IPS DF 6.9 (cell line): ENCODE measurements around the gene B2M.
"Not testable (repeated sequence)": the region's sequence is repeated elsewhere in the genome, so short reads cannot be mapped to it uniquely, and the experiment has no call there.

ENCODE experiments used
- DNase-seq: peaks from one replicate; pipeline ENCODE4 v3.0.0-alpha.2; 2013; ENCODE audit warnings: low read depth, low spot score
- H3K27ac ChIP-seq: one replicate; pipeline ENCODE4 v1.5.1; 2013; ENCODE audit warnings: low read length, control low read depth
- H3K27me3 ChIP-seq: 2 replicates; pipeline ENCODE4 v1.6.1; 2013; ENCODE audit warnings: mild to moderate bottlenecking, low read length; ENCODE audit not compliant: control insufficient read depth, insufficient read depth
- H3K36me3 ChIP-seq: 2 replicates; pipeline ENCODE4 v1.6.1; 2013; ENCODE audit warnings: low read length; ENCODE audit not compliant: control insufficient read depth, insufficient read depth
- H3K4me1 ChIP-seq: 2 replicates; pipeline ENCODE4 v1.6.1; 2013; ENCODE audit warnings: low read length; ENCODE audit not compliant: control insufficient read depth, insufficient read depth
- H3K4me3 ChIP-seq: 2 replicates; pipeline ENCODE4 v1.5.1; 2013; ENCODE audit warnings: mild to moderate bottlenecking, low read length
- H3K9me3 ChIP-seq: 2 replicates; pipeline ENCODE4 v1.6.1; 2013; ENCODE audit warnings: low read length, inconsistent platforms; ENCODE audit not compliant: control insufficient read depth, insufficient read depth
- WGBS: extraction: QIAGEN DNeasy Blood & Tissue Kit; methylation state at CpG from one replicate; pipeline ENCODE4 v1.1.7; 2013; ENCODE audit warnings: mixed read lengths, missing lambda C conversion rate; ENCODE audit not compliant: insufficient read length, insufficient coverage; 5-methylcytosine and 5-hydroxymethylcytosine counted together

Gene B2M

GRCh38 chr15:44675911-44676310 is 35.4 kb upstream of the B2M start:
- no peak overlapping the region for H3K27ac ChIP-seq
- H3K36me3 ChIP-seq = no peaks in the 10 kb centered on the region
- no peaks in the 10 kb centered on the region for H3K4me1 ChIP-seq
- DNase-seq = no peak
- H3K9me3 ChIP-seq = no peaks in the 10 kb centered on the region
- 100% methylated on average over 1 of the region's 5 CpGs for WGBS
- no peak overlapping the region for H3K4me3 ChIP-seq
- H3K27me3 ChIP-seq = no peaks in the 10 kb centered on the region

DNA sequence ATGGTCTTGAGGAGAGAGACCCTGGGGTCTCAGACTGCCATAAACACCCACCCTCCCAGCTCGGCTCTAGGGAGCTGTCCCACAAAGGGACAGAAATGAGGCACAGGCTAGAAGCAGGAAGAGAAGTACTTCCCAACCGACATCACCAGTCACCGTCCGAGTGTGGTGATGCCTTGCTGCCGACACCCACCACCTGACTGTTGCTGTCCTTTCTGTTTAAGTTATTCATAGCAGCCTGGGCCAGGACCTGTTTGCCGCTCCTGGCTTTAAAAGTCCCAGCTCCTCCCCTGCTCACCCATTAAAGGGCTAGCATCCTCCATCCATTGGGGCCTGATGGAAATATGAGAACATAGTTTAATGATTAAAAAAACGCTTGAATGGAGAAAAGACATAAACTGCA is 34.6 kb upstream of the B2M start:
- no peaks in the 10 kb centered on the region for H3K27me3 ChIP-seq

GRCh38 chr15:44682211-44682610 is 29.1 kb upstream of the B2M start:
- 0 out of 2 replicates have a peak, but pooled peaks cover 1% of the 10 kb centered on the region for H3K9me3 ChIP-seq
- no peak for DNase-seq
- H3K27me3 ChIP-seq = no peaks in the 10 kb centered on the region
- WGBS = no CpG with 5 or more reads among the region's 2 CpGs
- H3K4me1 ChIP-seq = peaks cover 3% of the 10 kb centered on the region; the same call in 1 of the 2 replicates
- no peak overlapping the region for H3K4me3 ChIP-seq
- no peak overlapping the region for H3K27ac ChIP-seq
- H3K36me3 ChIP-seq = no peaks in the 10 kb centered on the region

More for the DNA sequence above, 34.6 kb upstream of the B2M start:
- no peaks in the 10 kb centered on the region for H3K9me3 ChIP-seq
- H3K27ac ChIP-seq = no peak overlapping the region
- WGBS = no CpG with 5 or more reads among the region's 7 CpGs
- no peak overlapping the region for H3K4me3 ChIP-seq
- DNase-seq = no peak
- no peaks in the 10 kb centered on the region for H3K4me1 ChIP-seq
- no peaks in the 10 kb centered on the region for H3K36me3 ChIP-seq

DNA sequence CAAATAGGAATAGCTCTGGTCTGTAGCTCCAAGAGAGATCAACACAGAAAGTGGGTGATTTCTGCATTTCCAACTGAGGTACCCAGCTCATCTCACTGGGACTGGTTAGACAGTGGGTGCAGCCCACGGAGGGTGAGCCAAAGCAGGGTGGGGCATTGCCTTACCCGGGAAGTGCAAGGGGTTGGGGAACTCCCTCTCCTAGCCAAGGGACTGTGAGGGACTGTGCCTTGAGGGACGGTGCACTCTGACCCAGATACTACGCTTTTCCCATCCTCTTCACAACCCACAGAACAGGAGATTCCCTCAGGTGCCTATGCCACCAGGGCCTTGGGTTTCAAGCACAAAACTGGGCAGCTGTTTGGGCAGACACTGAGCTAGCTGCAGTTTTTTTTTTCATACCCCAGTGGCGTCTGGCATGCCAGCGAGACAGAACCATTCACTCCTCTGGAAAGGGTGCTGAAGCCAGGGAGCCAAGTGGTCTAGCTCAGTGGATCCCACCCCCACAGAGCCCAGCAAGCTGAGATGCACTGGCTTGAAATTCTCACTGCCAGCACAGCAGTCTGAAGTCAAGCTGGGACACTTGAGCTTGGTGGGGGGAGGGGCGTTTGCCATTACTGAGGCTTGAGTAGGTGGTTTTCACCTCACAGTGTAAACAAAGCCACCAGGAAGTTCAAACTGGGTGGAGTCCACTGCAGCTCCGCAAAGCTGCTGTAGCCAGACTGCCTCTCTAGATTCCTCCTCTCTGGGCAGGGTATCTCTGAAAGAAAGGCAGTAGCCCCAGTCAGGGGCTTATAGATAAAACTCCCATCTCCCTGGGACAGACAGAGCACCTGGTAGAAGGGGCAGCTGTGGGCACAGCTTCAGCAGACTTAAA is 28.3 kb upstream of the B2M start:
- WGBS = no CpG with 5 or more reads among the region's 8 CpGs
- not testable (repeated sequence) for H3K27ac ChIP-seq, H3K36me3 ChIP-seq, H3K9me3 ChIP-seq, DNase-seq, H3K27me3 ChIP-seq, H3K4me1 ChIP-seq, H3K4me3 ChIP-seq

DNA sequence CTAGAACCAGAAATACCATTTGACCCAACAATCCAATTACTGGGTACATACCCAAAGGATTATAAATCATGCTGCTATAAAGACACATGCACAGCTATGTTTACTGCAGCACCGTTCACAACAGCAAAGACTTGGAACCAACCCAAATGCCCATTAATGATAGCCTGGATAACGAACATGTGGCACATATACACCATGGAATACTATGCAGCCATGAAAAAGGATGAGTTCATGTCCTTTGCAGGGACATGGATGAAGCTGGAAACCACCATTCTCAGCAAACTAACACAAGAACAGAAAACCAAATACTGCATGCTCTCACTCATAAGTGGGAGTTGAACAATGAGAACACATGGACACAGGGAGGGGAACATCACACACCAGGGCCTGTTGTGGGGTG is 22.0 kb upstream of the B2M start:
- not testable (repeated sequence) for H3K4me3 ChIP-seq, H3K27ac ChIP-seq, H3K4me1 ChIP-seq, H3K9me3 ChIP-seq, H3K36me3 ChIP-seq, H3K27me3 ChIP-seq, DNase-seq
- no CpG with 5 or more reads among the region's 2 CpGs for WGBS

- not testable (repeated sequence) for H3K9me3 ChIP-seq, H3K4me1 ChIP-seq, H3K27me3 ChIP-seq, DNase-seq, H3K27ac ChIP-seq, H3K4me3 ChIP-seq, H3K36me3 ChIP-seq
- WGBS = no CpG with 5 or more reads among the region's 1 CpG
These were observed 21.1 kb upstream of the B2M start for GRCh38 chr15:44690245-44690644.

- no peaks in the 10 kb centered on the region for H3K36me3 ChIP-seq
These were observed 18.7 kb upstream of the B2M start for GRCh38 chr15:44692659-44693058.

DNA sequence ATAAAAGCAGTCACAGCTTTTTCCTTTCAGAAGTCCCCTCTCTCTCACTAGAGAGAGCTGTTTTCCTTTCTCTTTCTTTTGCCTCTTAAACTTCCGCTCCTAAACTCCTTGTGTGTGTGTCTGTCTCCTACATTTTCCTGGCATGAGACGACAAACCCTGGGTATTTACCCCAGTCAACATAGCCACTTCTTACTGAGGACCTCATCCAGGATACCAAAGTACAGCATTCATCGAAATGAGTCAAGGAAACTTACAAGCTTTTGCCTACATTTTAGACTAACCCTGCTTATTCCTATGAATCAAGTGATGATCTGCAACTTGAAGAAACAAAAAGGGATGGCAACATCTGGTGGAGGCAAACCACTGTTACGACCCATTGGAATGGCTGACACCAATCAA is 16.9 kb upstream of the B2M start:
- no peak overlapping the region for H3K4me3 ChIP-seq
- H3K4me1 ChIP-seq = no peaks in the 10 kb centered on the region
- DNase-seq = no peak
- H3K36me3 ChIP-seq = no peaks in the 10 kb centered on the region
- no peak overlapping the region for H3K27ac ChIP-seq
- WGBS = no CpG with 5 or more reads among the region's 4 CpGs
- no peaks in the 10 kb centered on the region for H3K9me3 ChIP-seq
- no peaks in the 10 kb centered on the region for H3K27me3 ChIP-seq

More at GRCh38 chr15:44692659-44693058, 18.7 kb upstream of the B2M start:
- WGBS = no CpG with 5 or more reads among the region's 1 CpG
- Histone ChIP-seq H3K27ac (no peak overlapping the region), H3K4me3 (no peak overlapping the region), H3K27me3 (no peaks in the 10 kb centered on the region), H3K9me3 (no peaks in the 10 kb centered on the region), H3K4me1 (no peaks in the 10 kb centered on the region)
- DNase-seq = no peak

GRCh38 chr15:44695294-44695693 is 16.0 kb upstream of the B2M start:
- no peaks in the 10 kb centered on the region for H3K9me3 ChIP-seq
- H3K4me3 ChIP-seq = no peak overlapping the region
- H3K4me1 ChIP-seq = no peaks in the 10 kb centered on the region
- H3K27me3 ChIP-seq = no peaks in the 10 kb centered on the region
- no CpG with 5 or more reads among the region's 3 CpGs for WGBS
- no peak for DNase-seq
- no peaks in the 10 kb centered on the region for H3K36me3 ChIP-seq
- no peak overlapping the region for H3K27ac ChIP-seq

DNA sequence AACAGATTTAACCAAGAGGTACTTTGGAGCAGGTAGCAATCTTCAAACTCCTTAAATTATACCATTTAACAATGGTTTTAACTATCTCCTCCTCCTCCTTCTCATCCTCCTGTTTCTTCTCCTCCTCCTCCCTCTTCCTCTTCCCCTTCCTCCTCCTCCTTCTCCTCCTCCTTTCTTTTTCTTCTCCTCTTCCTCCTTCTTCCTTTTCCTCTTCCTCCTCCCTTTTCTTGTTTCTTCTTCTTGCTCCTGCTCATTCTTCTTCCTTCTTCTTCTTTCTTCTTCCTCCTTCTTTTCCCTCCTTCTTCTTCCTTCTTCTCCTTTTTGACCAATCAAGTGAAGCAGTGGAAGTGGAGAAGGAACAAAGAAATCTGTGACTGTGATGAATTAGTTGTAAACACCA is 14.3 kb upstream of the B2M start:
- Histone ChIP-seq H3K9me3 (no peaks in the 10 kb centered on the region), H3K4me1 (no peaks in the 10 kb centered on the region), H3K27me3 (no peaks in the 10 kb centered on the region), H3K27ac (no peak overlapping the region), H3K36me3 (no peaks in the 10 kb centered on the region), H3K4me3 (no peak overlapping the region)
- no peak for DNase-seq

- Histone ChIP-seq H3K9me3 (no peaks in the 10 kb centered on the region), H3K27me3 (no peaks in the 10 kb centered on the region), H3K36me3 (no peaks in the 10 kb centered on the region), H3K4me1 (no peaks in the 10 kb centered on the region), H3K27ac (no peak overlapping the region), H3K4me3 (no peak overlapping the region)
- WGBS = no CpG with 5 or more reads among the region's 2 CpGs
- DNase-seq = no peak
These were observed 12.7 kb upstream of the B2M start for GRCh38 chr15:44698641-44699040.
